Muscle layer of colon (tissue), 2 donors: ENCODE results near the gene TNNI3K.
"Not testable (repeated sequence)": the region's sequence is repeated elsewhere in the genome, so short reads cannot be mapped to it uniquely, and the experiment has no call there.

Experiments
- H3K27ac ChIP-seq: one replicate; pipeline ENCODE4 v1.7.0; 2013; ENCODE audit warnings: low read depth, mild to moderate bottlenecking, low read length, moderate library complexity
- H3K27me3 ChIP-seq, 2 donors: one replicate each; pipeline ENCODE4 v1.7.0; 2013; ENCODE audit warnings: low read length in 2 of 2, mild to moderate bottlenecking in 2 of 2; ENCODE audit not compliant: insufficient read depth in 2 of 2, control insufficient read depth in 1 of 2
- H3K36me3 ChIP-seq: one replicate; pipeline ENCODE4 v1.7.0; 2013; ENCODE audit warnings: mild to moderate bottlenecking, low read length; ENCODE audit not compliant: insufficient read depth
- H3K4me1 ChIP-seq: one replicate; pipeline ENCODE4 v1.7.0; 2013; ENCODE audit warnings: mild to moderate bottlenecking, low read length; ENCODE audit not compliant: insufficient read depth
- H3K4me3 ChIP-seq, 2 donors: one replicate each; pipeline ENCODE4 v1.7.0; 2013; ENCODE audit warnings: low read length in 2 of 2, low read depth in 1 of 2, mild to moderate bottlenecking in 1 of 2, moderate library complexity in 1 of 2
- H3K9ac ChIP-seq: one replicate; pipeline ENCODE4 v1.7.0; 2013; ENCODE audit warnings: low read length
- H3K9me3 ChIP-seq: one replicate; pipeline ENCODE4 v1.7.0; 2013; ENCODE audit warnings: mild to moderate bottlenecking, low read length
- donor health status: abdominal sarcoma.
- donor health status: Adenocarcinoma of cecum.

The TNNI3K gene

DNA sequence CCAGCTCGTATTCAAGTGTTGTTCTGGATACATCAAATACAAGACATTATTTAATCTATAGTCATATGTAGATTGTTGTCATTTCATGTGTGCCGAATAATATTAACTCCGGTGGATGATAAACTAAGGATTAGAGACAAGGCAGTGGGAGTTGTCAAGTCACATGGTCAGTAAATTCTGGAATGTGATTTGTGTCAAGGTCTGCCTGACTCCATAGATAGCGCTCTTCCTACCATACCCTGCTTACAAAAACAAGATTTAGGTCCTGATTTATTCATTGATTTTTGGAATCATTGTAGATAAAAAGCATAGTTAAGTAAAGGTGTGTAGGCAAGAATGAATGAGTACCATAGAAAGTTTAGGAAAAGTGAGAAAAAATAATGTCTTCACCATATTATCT, 2.6 kb downstream of the TNNI3K start:
- Histone ChIP-seq H3K4me1 (no peaks in the 10 kb centered on the region), H3K4me3 (no peak overlapping the region), H3K27me3 (no peaks in the 10 kb centered on the region), H3K9me3 (no peaks in the 10 kb centered on the region), H3K9ac (no peak overlapping the region), H3K36me3 (no peaks in the 10 kb centered on the region), H3K27ac (no peak overlapping the region)

- no peaks in the 10 kb centered on the region for H3K9me3 ChIP-seq
- H3K36me3 ChIP-seq: no peaks in the 10 kb centered on the region
- H3K4me3 ChIP-seq: no peak overlapping the region
- no peak overlapping the region for H3K27ac ChIP-seq
- no peak overlapping the region for H3K9ac ChIP-seq
- no peaks in the 10 kb centered on the region for H3K4me1 ChIP-seq
- H3K27me3 ChIP-seq: no peaks in the 10 kb centered on the region
Measured at GRCh38 chr1:74245168-74245772, 10.1 kb downstream of the TNNI3K start.

GRCh38 chr1:74246315-74246714, 11.1 kb downstream of the TNNI3K start:
- Histone ChIP-seq H3K4me1 (no peaks in the 10 kb centered on the region), H3K9me3 (no peaks in the 10 kb centered on the region), H3K4me3 (no peak overlapping the region), H3K27ac (no peak overlapping the region), H3K36me3 (no peaks in the 10 kb centered on the region), H3K9ac (no peak overlapping the region), H3K27me3 (no peaks in the 10 kb centered on the region)

GRCh38 chr1:74247881-74248528, 12.8 kb downstream of the TNNI3K start:
- Histone ChIP-seq H3K4me3 (no peak overlapping the region), H3K9me3 (no peaks in the 10 kb centered on the region), H3K4me1 (no peaks in the 10 kb centered on the region), H3K27me3 (no peaks in the 10 kb centered on the region), H3K9ac (no peak overlapping the region), H3K36me3 (no peaks in the 10 kb centered on the region), H3K27ac (no peak overlapping the region)

DNA sequence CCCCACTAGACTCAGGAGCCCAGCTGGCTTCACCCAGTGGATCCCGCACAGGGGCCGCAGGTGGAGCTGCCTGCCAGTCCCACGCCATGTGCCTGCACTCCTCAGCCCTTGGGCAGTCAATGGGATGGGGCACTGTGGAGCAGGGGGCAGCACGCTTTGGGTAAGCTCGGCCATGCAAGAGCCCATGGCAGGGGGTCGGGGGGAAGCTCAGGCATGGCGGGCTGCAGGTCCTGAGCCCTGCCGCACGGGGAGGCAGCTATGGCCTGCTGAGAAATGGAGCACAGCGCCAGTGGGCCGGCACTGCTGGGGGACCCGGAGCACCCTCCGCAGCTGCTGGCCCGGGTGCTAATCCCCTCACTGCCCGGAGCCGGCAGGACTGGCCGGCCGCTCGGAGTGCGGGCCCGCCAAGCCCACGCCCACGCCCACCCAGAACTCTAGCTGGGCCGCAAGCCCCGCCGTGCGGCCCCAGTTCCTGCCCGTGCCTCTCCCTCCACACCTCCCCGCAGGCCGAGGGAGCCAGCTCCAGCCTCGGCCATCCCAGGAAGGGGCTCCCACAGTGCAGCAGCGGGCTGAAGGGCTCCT, 18.1 kb downstream of the TNNI3K start:
- not testable (repeated sequence) for H3K36me3 ChIP-seq, H3K9ac ChIP-seq, H3K4me1 ChIP-seq, H3K9me3 ChIP-seq, H3K27me3 ChIP-seq, H3K4me3 ChIP-seq, H3K27ac ChIP-seq

- no peaks in the 10 kb centered on the region for H3K27me3 ChIP-seq
Measured at GRCh38 chr1:74266001-74266400, 30.8 kb downstream of the TNNI3K start.

GRCh38 chr1:74271503-74271902, 36.3 kb downstream of the TNNI3K start:
- no peak overlapping the region for H3K27ac ChIP-seq
- no peaks in the 10 kb centered on the region for H3K9me3 ChIP-seq
- H3K36me3 ChIP-seq: no peaks in the 10 kb centered on the region
- no peak overlapping the region for H3K4me3 ChIP-seq
- H3K27me3 ChIP-seq: no peaks in the 10 kb centered on the region
- H3K9ac ChIP-seq: no peak overlapping the region
- H3K4me1 ChIP-seq: no peaks in the 10 kb centered on the region

More at GRCh38 chr1:74266001-74266400, 30.8 kb downstream of the TNNI3K start:
- Histone ChIP-seq H3K4me1 (no peaks in the 10 kb centered on the region), H3K9me3 (no peaks in the 10 kb centered on the region), H3K9ac (no peak overlapping the region), H3K36me3 (no peaks in the 10 kb centered on the region), H3K4me3 (no peak overlapping the region), H3K27ac (no peak overlapping the region)

DNA sequence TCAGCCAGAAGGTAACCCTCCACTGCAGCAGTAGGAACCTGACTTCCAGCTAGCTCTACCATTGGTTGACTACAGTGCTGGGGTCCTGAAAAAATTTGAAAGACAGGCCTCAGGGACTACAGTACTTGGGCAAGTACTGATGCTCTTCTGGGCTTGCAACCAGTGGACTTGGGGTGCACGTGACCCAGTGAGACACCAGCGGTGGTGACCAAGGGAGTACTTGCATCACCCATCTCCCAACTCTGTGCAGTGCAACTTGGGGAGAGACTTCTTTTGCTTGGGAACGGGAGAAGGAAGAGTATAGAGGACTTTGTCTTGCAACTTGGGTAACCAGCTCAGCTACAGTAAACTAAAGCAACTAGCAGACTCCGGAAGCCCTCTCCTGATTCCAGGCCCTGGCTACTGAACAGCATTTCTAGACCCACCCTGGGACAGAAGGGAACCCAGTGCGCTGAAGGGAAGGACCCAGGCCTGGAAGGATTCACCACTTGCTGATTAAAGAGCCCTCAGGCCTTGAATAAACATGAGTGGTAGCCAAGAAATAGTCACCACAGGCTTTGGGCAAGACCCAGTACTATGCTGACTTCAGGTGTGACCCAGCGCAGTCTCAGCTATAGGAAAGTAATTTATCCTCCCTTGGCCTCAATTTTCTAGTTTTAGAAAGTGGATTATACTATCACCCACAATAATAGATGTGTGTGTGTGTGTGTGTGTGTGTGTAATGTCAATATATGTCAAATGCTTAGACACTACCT, 45.6 kb downstream of the TNNI3K start:
- no peaks in the 10 kb centered on the region for H3K27me3 ChIP-seq
- H3K27ac ChIP-seq: no peak overlapping the region
- H3K4me1 ChIP-seq: no peaks in the 10 kb centered on the region
- no peaks in the 10 kb centered on the region for H3K36me3 ChIP-seq
- H3K4me3 ChIP-seq: no peak overlapping the region
- H3K9ac ChIP-seq: no peak overlapping the region
- no peaks in the 10 kb centered on the region for H3K9me3 ChIP-seq

GRCh38 chr1:74286414-74286813, 51.2 kb downstream of the TNNI3K start:
- no peak overlapping the region for H3K4me3 ChIP-seq
- no peaks in the 10 kb centered on the region for H3K27me3 ChIP-seq
- H3K4me1 ChIP-seq: no peaks in the 10 kb centered on the region
- no peak overlapping the region for H3K9ac ChIP-seq
- H3K27ac ChIP-seq: no peak overlapping the region
- H3K36me3 ChIP-seq: no peaks in the 10 kb centered on the region
- no peaks in the 10 kb centered on the region for H3K9me3 ChIP-seq

- Histone ChIP-seq H3K9ac (no peak overlapping the region), H3K36me3 (no peaks in the 10 kb centered on the region), H3K27ac (no peak overlapping the region), H3K4me3 (no peak overlapping the region), H3K4me1 (no peaks in the 10 kb centered on the region), H3K9me3 (no peaks in the 10 kb centered on the region), H3K27me3 (no peaks in the 10 kb centered on the region)
Measured at GRCh38 chr1:74314438-74314837, 79.3 kb downstream of the TNNI3K start.

DNA sequence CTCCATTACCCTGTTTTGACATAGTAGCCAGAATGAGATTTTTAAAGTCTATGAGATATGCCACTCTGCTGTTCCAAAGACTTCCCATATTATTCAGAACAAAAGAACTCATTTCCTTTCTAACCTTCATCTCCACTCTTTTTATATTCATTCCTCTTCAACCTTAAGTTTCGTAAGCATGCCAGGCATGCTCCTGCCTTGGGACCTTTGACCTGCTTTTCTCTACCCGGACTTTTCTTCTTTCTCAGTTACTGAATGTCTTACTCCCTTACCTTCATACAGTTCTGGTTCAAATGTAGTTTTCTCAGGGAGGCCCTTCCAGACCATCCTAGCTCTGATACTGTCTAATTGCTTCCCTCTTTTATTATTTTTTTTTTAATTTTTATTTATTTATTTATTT, 81.1 kb downstream of the TNNI3K start:
- no peak overlapping the region for H3K4me3 ChIP-seq
- no peaks in the 10 kb centered on the region for H3K4me1 ChIP-seq
- H3K9me3 ChIP-seq: no peaks in the 10 kb centered on the region
- H3K27me3 ChIP-seq: no peaks in the 10 kb centered on the region
- no peak overlapping the region for H3K9ac ChIP-seq
- no peak overlapping the region for H3K27ac ChIP-seq
- H3K36me3 ChIP-seq: no peaks in the 10 kb centered on the region
